Fibroblast of skin of back (primary cell): Measurements from ENCODE around the gene SNX6.
A peak's percentile ranks its signal among the peaks of the same experiment; 100 is the strongest.
"Not testable (repeated sequence)": the region's sequence is repeated elsewhere in the genome, so short reads cannot be mapped to it uniquely, and the experiment has no call there.

Source experiments
- DNase-seq: peaks from one replicate; pipeline ENCODE4 v3.0.0-alpha.2; 2013

The SNX6 gene

GRCh38 chr14:34562037-34562775 is 67.7 kb downstream of the SNX6 start:
- DNase-seq, result not testable (repeated sequence)

GRCh38 chr14:34556498-34556829 is 73.5 kb downstream of the SNX6 start:
- not testable (repeated sequence) for DNase-seq

GRCh38 chr14:34555583-34556497 is 74.1 kb downstream of the SNX6 start:
- not testable (repeated sequence) for DNase-seq

- DNase-seq, result peak; percentile 39
Observed at GRCh38 chr14:34554540-34555250, 75.3 kb downstream of the SNX6 start.

- DNase-seq, result not testable (repeated sequence)
Observed at GRCh38 chr14:34549276-34549966, 80.5 kb downstream of the SNX6 start.

GRCh38 chr14:34548472-34548981 is 81.4 kb downstream of the SNX6 start:
- DNase-seq, result no peak

GRCh38 chr14:34547136-34547520 is 82.8 kb downstream of the SNX6 start:
- not testable (repeated sequence) for DNase-seq

- not testable (repeated sequence) for DNase-seq
Observed at GRCh38 chr14:34546272-34547135, 83.4 kb downstream of the SNX6 start.

- not testable (repeated sequence) for DNase-seq
Observed at GRCh38 chr14:34540181-34541059, 89.5 kb downstream of the SNX6 start.

- DNase-seq, result peak; percentile 97
Observed at GRCh38 chr14:34539407-34540180, 90.4 kb downstream of the SNX6 start, which contains the start of gene EAPP. EAPP (minus strand) TSS chr14:34539701; CDS start chr14:34539628, 73 bp downstream.

GRCh38 chr14:34538871-34539406 is 91.0 kb downstream of the SNX6 start:
- no peak for DNase-seq

GRCh38 chr14:34538096-34538495 is 91.9 kb downstream of the SNX6 start:
- not testable (repeated sequence) for DNase-seq

- DNase-seq, result no peak
Observed at GRCh38 chr14:34537677-34538009, 92.3 kb downstream of the SNX6 start.

GRCh38 chr14:34536951-34537676 is 92.8 kb downstream of the SNX6 start:
- DNase-seq, result peak; percentile 68

- no peak for DNase-seq
Observed at GRCh38 chr14:34527591-34527990, 102.4 kb downstream of the SNX6 start.

- DNase-seq, result not testable (repeated sequence)
Observed at GRCh38 chr14:34524216-34524615, 105.7 kb downstream of the SNX6 start.

GRCh38 chr14:34522496-34522895 is 107.5 kb downstream of the SNX6 start:
- no peak for DNase-seq

GRCh38 chr14:34521071-34521470 is 108.9 kb downstream of the SNX6 start:
- not testable (repeated sequence) for DNase-seq
